ENCODE measurements around the gene SCN7A.

- TF ChIP-seq, protein P1, sequence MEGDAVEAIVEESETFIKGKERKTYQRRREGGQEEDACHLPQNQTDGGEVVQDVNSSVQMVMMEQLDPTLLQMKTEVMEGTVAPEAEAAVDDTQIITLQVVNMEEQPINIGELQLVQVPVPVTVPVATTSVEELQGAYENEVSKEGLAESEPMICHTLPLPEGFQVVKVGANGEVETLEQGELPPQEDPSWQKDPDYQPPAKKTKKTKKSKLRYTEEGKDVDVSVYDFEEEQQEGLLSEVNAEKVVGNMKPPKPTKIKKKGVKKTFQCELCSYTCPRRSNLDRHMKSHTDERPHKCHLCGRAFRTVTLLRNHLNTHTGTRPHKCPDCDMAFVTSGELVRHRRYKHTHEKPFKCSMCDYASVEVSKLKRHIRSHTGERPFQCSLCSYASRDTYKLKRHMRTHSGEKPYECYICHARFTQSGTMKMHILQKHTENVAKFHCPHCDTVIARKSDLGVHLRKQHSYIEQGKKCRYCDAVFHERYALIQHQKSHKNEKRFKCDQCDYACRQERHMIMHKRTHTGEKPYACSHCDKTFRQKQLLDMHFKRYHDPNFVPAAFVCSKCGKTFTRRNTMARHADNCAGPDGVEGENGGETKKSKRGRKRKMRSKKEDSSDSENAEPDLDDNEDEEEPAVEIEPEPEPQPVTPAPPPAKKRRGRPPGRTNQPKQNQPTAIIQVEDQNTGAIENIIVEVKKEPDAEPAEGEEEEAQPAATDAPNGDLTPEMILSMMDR (IDR thresholded peaks at IDR 0.05; ENCODE audit: low read depth, low read length): no peak
- no peak for TF ChIP-seq EZH2phosphoT487 (IDR thresholded peaks at IDR 0.05; ENCODE audit: low read depth)
These were observed 69.2 kb downstream of the SCN7A start for GRCh38 chr2:166424841-166425240.

All from OCI-LY3 (cell line).